ENCODE results near the gene TRAPPC3.

- TF ChIP-seq CTCF (IDR thresholded peaks at IDR 0.05 in 8 of 11, conservative IDR thresholded peaks at IDR 0.05 in 3 of 11) (no peak), POLR2AphosphoS5 (IDR thresholded peaks at IDR 0.05) (no peak)
Measured at GRCh38 chr1:36163426-36163825, 14.1 kb upstream of the TRAPPC3 start.
